Measurements from ENCODE around the gene KLHL29.
"Not testable (repeated sequence)": the region's sequence is repeated elsewhere in the genome, so short reads cannot be mapped to it uniquely, and the experiment has no call there.

Gene KLHL29

GRCh38 chr2:23373666-23374065 is 11.3 kb upstream of the KLHL29 start:
- no peak for DNase-seq

GRCh38 chr2:23375448-23375847 is 9.5 kb upstream of the KLHL29 start:
- DNase-seq = no peak

- DNase-seq = no peak
Measured at GRCh38 chr2:23376075-23376474, 8.9 kb upstream of the KLHL29 start.

GRCh38 chr2:23376972-23377371 is 8.0 kb upstream of the KLHL29 start:
- no peak for DNase-seq

GRCh38 chr2:23377771-23378170 is 7.2 kb upstream of the KLHL29 start:
- DNase-seq = no peak

- DNase-seq = no peak
Measured at GRCh38 chr2:23378496-23378895, 6.5 kb upstream of the KLHL29 start.

- DNase-seq = no peak
Measured at GRCh38 chr2:23379220-23379695, 5.7 kb upstream of the KLHL29 start.

- peak; percentile 31 to 49 for DNase-seq
Measured at GRCh38 chr2:23380562-23381065, 4.4 kb upstream of the KLHL29 start.

GRCh38 chr2:23381084-23381483 is 3.9 kb upstream of the KLHL29 start:
- no peak for DNase-seq

GRCh38 chr2:23381485-23381884 is 3.5 kb upstream of the KLHL29 start:
- no peak for DNase-seq

GRCh38 chr2:23383100-23383499 is 1.9 kb upstream of the KLHL29 start:
- DNase-seq = no peak

- DNase-seq = no peak
Measured at GRCh38 chr2:23385351-23385747, 370 bp downstream of the KLHL29 start.

GRCh38 chr2:23385748-23386338 is 864 bp downstream of the KLHL29 start:
- DNase-seq = no peak

- DNase-seq = no peak
Measured at GRCh38 chr2:23386339-23387220, 1.6 kb downstream of the KLHL29 start.

GRCh38 chr2:23387221-23387550 is 2.2 kb downstream of the KLHL29 start:
- DNase-seq = no peak

- DNase-seq = no peak
Measured at GRCh38 chr2:23387845-23388244, 2.9 kb downstream of the KLHL29 start.

GRCh38 chr2:23388294-23388693 is 3.3 kb downstream of the KLHL29 start:
- no peak for DNase-seq

GRCh38 chr2:23388756-23389514 is 4.0 kb downstream of the KLHL29 start:
- DNase-seq = no peak

- no peak for DNase-seq
Measured at GRCh38 chr2:23390152-23390551, 5.2 kb downstream of the KLHL29 start.

- not testable (repeated sequence) for DNase-seq
Measured at GRCh38 chr2:23391237-23391736, 6.3 kb downstream of the KLHL29 start.

- no peak for DNase-seq
Measured at GRCh38 chr2:23393722-23394121, 8.7 kb downstream of the KLHL29 start.

- DNase-seq = no peak
Measured at GRCh38 chr2:23394700-23395099, 9.7 kb downstream of the KLHL29 start.

- DNase-seq = no peak
Measured at GRCh38 chr2:23397478-23397877, 12.5 kb downstream of the KLHL29 start.
